Measurements from ENCODE around the gene SETD2.

SETD2 gene

DNA sequence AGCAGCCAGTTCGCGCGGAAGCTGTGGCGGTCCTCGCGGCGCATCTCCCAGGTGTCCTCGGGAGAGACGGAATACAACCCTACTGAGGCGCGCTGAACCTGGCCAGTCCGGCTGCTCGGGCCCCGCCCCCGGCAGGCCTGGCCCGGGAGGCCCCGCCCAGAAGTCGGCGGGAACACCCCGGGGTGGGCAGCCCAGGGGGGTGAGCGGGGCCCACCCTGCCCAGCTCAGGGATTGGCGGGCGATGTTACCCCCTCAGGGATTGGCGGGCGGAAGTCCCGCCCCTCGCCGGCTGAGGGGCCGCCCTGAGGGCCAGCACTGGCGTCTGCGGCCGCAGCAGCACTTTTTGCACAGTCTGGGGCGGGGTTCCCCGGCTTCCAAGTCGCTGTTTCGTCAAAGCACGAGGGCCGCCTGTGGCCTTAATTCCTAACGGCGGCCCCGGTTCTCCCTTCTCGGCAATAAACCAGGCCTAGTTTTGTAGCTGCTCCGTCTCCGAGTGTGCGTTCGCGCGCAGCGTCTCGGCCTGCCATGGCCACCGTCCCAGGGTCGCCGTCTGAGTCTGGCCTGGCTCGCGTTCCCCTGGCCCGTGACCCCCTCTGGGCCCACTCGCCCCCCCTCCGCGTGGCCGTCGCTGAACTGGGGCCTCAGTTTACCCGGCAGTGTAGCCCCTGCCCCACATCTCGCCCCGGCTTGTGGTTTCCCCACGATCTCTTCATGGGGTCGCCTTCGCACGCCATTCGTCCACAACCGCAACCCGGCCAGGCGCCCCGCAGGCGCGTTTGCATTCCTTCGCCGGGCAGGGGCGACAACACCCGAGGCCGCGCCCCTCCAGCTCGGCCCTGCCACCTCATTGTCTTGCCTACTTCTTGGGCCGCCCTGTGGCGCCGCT lies 154.4 kb downstream of the SETD2 start:
- peak in 1 of 2 donors; percentile 63 for DNase-seq (ENCODE audit: low read depth in 1 of 2, low spot score in 1 of 2)

DNA sequence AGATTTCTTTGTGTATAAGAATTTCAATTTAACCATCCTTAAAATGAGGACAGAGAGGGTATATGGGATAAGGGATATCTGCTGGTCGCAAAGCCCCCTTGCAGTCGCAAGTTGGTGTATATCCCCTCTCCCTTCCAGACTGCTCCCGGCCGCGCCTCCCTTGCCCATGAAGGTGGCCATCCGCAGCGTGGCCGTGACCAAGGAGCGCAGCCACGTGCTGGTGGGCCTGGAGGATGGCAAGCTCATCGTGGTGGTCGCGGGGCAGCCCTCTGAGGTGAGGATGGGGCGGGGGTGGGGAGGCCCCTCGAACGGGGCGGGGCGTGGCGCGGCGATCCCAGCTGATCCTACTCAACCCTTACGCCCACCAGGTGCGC lies 155.1 kb downstream of the SETD2 start:
- no peak for DNase-seq (ENCODE audit: low read depth in 1 of 2, low spot score in 1 of 2)

GRCh38 chr3:47008234-47008796 lies 155.6 kb downstream of the SETD2 start:
- DNase-seq (ENCODE audit: low read depth in 1 of 2, low spot score in 1 of 2): no peak

GRCh38 chr3:47007482-47008233 lies 156.3 kb downstream of the SETD2 start:
- DNase-seq (ENCODE audit: low read depth in 1 of 2, low spot score in 1 of 2): no peak

DNA sequence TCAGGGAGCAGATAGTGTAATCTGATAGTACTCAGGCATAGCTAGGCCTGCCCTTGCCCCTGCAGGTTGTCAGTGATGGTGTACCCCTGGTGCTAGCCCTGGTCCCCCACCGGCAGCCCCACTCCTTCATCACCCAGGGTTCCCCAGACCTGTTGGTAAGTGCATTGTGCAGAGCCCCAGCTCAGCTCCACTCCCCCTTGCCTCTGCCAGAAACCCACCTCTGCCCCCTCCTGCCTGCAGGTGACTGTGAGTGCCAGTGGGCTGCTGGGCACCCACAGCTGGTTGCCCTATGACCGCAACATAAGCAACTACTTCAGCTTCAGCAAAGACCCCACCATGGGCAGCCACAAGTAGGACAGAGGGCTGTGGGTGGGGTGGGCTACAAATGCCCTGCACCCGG lies 156.9 kb downstream of the SETD2 start:
- no peak for DNase-seq (ENCODE audit: low read depth in 1 of 2, low spot score in 1 of 2)

GRCh38 chr3:47006145-47006651 lies 157.7 kb downstream of the SETD2 start:
- DNase-seq (ENCODE audit: low read depth in 1 of 2, low spot score in 1 of 2): no peak

GRCh38 chr3:47005212-47006144 lies 158.4 kb downstream of the SETD2 start:
- DNase-seq (ENCODE audit: low read depth in 1 of 2, low spot score in 1 of 2): no peak

GRCh38 chr3:47004369-47005211 lies 159.3 kb downstream of the SETD2 start:
- DNase-seq (ENCODE audit: low read depth in 1 of 2, low spot score in 1 of 2): no peak

GRCh38 chr3:47003461-47004368 lies 160.2 kb downstream of the SETD2 start:
- DNase-seq (ENCODE audit: low read depth in 1 of 2, low spot score in 1 of 2): no peak

- no peak for DNase-seq (ENCODE audit: low read depth in 1 of 2, low spot score in 1 of 2)
These were observed 160.9 kb downstream of the SETD2 start for GRCh38 chr3:47003056-47003410.

DNA sequence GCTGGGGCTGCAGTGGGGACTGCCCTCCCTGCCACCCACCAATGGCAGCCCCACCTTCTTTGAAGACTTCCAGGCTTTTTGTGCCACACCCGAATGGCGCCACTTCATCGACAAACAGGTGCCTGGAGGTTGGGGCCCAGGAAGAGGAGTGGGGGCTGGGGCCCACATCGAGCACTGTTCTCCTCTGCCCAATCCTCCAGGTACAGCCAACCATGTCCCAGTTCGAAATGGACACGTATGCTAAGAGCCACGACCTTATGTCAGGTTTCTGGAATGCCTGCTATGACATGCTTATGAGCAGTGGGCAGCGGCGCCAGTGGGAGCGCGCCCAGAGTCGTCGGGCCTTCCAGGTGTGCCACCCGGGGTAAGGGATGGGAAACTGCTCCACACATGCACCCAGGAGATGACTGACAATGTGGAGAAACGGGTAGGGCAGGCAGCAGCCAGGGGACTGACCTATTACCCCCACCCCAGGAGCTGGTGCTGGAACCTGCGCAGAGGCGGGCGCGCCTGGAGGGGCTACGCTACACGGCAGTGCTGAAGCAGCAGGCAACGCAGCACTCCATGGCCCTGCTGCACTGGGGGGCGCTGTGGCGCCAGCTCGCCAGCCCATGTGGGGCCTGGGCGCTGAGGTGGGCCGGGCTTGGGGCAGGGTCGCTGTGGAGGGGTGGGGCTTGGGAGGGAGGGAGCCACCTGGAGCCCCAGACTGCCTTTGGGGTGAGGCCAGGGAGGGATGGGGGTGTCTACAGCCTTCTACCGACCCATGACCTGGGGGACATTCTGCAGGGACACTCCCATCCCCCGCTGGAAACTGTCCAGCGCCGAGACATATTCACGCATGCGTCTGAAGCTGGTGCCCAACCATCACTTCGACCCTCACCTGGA lies 161.5 kb downstream of the SETD2 start:
- DNase-seq (ENCODE audit: low read depth in 1 of 2, low spot score in 1 of 2): no peak

- DNase-seq (ENCODE audit: low read depth in 1 of 2, low spot score in 1 of 2): no peak
These were observed 162.2 kb downstream of the SETD2 start for GRCh38 chr3:47001731-47002170.

DNA sequence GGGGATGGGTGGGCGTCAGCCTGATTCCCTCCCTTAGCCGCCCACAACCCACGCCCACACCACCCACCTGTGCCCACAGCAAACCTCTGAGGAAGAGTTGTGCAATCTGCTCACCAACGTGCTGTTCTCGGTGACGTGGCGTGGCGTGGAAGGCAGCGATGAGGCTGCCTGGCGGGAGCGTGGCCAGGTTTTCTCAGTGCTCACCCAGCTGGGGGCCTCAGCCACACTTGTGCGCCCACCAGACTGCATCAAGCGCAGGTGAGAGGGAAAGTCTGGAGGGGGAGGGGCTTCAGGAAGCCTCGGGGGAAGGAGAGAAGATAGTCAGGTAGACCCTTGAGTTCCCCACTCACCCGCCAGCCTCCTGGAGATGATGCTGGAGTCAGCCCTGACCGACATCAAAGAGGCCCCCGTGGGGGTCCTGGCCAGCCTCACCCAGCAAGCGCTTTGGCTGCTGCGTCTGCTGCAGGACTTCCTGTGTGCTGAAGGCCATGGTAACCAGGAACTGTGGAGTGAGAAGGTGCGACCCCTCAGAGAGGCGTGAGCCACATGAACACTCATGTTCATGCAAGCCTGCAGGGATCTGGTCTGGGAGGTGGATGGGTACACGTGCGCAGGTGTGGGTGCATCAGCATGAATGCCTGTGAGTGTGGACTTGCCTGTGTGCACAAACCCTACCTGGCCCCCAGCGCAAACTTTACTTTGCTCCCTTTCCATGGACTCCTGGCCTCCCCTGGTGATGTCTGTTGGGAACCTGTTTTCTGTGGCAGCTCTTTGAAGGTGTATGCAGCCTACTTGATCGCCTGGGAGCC lies 162.8 kb downstream of the SETD2 start:
- no peak for DNase-seq (ENCODE audit: low read depth in 1 of 2, low spot score in 1 of 2)

- DNase-seq (ENCODE audit: low read depth in 1 of 2, low spot score in 1 of 2): no peak
These were observed 163.6 kb downstream of the SETD2 start for GRCh38 chr3:47000198-47000815.

GRCh38 chr3:46999516-47000197 lies 164.3 kb downstream of the SETD2 start:
- no peak for DNase-seq (ENCODE audit: low read depth in 1 of 2, low spot score in 1 of 2)

Data from stimulated activated CD4-positive, alpha-beta T cell treated with anti-CD3 and anti-CD28 coated beads, Interleukin-15, amount 100 ng/mL, for 1 hour (primary cell).